HG03442 (cell line): ENCODE measurements around the gene NECTIN4.
"Not testable (repeated sequence)": the region's sequence is repeated elsewhere in the genome, so short reads cannot be mapped to it uniquely, and the experiment has no call there.

Experiments
- ATAC-seq: cut with Tn5 transposase; IDR thresholded peaks from one replicate; pipeline ENCODE4 v1.9.1; 2021; ENCODE audit warnings: mild to moderate bottlenecking, moderate library complexity; ENCODE audit not compliant: unreplicated experiment

The NECTIN4 gene

DNA sequence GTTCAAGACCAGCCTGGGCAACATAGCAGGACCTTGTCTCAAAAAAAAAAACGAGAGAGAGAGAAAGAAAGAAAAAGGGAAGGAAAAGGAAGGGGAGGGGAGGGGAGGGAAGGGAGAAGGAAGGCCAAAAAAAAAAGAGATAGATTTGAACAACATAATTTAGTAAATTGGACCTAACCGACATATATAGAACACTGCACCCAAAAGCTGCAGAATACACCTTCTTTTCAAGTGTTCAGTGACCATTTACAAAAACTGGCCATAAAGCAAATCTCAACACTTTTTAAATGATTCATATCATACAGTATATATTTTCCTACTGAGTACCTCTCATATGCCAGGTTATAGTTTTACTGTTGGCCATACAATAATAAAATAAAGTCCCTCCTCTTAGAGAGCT is 57.5 kb downstream of the NECTIN4 start:
- ATAC-seq = no peak

DNA sequence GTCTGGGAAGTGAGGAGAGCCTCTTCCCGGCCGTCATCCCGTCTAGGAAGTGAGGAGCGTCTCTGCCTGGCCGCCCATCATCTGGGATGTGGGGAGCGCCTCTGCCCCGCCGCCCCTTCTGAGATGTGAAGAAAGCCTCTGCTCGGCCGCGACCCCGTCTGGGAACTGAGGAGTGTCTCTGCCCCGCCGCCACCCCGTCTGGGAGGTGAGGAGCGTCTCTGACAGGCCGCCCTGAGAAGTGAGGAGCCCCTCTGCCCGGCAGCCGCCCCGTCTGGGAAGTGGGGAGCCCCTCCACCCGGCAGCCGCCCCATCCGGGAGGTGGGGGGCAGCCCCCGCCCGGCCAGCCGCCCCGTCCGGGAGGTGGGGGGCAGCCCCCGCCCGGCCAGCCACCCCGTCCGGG is 59.9 kb downstream of the NECTIN4 start:
- ATAC-seq = not testable (repeated sequence)

DNA sequence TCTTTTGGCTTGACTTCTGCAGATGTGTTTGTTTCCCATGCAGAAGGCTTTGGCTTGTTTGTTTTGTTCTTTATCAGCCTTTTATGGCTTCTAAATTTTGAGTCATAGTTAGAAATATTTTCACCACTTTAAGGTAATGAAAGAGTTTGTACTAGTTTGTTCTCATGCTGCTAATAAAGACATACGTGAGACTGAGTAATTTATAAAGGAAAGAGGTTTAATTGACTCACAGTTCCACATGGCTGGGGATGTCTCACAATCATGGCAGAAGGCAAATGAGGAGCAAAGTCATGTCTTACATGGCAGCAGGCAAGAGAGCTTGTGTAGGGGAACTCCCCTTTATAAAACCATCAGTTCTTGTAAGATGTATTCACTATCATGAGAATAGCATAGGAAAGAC is 62.4 kb downstream of the NECTIN4 start:
- not testable (repeated sequence) for ATAC-seq

DNA sequence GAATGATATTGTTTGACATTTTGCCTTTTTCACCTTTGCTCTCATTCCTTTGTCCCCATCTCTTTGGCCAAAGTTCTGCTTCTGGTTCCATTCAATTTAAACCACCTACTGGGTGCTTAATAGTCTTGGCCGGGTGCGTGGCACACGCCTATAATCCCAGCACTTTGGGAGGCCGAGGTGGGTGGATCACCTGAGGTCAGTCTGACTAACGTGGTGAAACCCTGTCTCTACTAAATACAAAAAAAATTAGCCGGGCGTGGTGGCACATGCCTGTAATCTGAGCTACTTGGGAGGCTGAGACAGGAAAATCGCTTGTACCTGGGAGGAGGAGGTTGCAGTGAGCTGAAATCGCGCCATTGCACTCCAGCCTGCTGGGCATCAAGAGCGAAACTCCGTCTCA is 66.9 kb downstream of the NECTIN4 start:
- ATAC-seq = not testable (repeated sequence)

DNA sequence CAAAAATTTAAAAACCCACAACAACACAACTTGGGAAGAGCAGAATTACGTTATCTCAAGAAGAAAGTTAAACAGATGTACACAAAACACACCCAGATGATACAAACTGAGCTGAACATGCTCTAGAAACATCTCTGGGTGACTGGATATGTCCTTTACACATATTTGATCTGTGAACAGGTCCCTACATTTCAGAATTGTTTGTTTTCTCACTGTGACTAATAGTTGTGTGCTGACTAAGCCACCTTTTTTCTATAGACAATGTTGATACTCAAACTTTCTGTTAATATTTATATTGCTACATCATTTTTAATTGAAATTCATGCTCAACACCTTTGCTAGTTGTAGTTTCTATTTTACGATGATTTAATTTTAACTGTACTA is 67.4 kb downstream of the NECTIN4 start:
- no peak for ATAC-seq

DNA sequence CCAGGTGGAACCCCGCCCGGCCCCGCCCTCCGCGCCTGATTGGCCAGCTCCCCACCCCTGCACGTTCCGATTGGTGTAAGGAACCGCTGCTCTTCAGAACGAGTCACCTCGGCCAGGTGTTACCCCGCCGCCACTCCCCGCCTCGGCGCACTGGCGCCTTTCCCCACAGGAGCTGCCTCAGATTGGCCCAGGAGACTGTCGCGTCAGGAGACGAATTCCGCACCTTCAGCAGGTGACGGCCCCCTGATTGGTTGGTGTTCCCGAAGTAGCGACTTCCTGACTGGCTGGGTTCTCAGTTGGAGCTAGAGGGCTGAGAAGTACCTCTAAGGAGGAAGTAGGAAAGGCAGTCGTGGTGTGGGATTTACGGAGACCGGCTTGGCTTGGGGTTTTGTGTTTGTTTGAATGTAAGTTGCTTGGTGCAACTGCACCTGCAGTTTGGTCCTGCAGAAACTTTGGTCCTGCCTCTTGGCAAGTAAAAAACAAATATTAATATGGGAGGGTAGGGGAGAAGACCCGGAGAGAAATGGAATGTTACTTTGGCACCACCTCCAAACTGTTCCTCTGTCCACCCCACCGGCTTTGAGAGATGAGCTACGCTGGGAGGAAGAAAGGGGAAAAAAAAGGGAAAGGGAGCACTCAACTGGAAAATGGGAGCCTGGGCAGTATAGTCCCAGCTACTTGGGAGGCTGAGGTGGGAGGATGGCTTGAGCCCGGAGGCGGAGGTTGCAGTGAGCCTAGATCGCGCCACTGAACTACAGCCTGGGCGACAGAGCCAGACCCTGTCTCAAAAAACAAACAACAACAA is 68.0 kb downstream of the NECTIN4 start:
- ATAC-seq = peak; percentile 85
